T-helper 22 cell (primary cell): ENCODE data around the gene TMBIM6.
A peak's percentile ranks its signal among the peaks of the same experiment; 100 is the strongest.
"Not testable (repeated sequence)": the region's sequence is repeated elsewhere in the genome, so short reads cannot be mapped to it uniquely, and the experiment has no call there.

Experiments
- DNase-seq: peaks from one replicate; pipeline ENCODE4 v3.0.0-alpha.2; 2020; ENCODE audit warnings: low read depth

The TMBIM6 gene

GRCh38 chr12:49777341-49777740 is 36.0 kb downstream of the TMBIM6 start:
- DNase-seq = no peak

- peak; percentile 42 for DNase-seq
These were observed 36.7 kb downstream of the TMBIM6 start for GRCh38 chr12:49777800-49778748.

GRCh38 chr12:49779581-49779980 is 38.2 kb downstream of the TMBIM6 start:
- no peak for DNase-seq

DNA sequence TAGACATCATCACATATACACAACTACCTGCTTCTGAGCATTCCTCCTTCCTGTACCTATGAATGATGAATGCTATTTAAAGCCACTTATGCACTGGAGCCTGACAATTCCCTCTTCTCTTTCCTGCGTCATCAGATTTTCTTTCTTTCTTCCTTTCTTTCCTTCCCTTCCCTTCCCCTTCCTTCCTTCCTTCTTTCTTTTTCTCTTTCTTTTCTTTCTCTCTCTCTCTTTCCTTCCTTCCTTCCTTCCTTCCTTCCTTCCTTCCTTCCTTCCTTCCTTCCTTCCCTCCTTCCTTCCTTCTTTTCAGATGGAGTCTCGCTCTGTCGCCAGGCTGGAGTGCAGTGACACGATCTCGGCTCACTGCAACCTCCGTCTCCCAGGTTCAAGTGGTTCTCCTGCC is 39.6 kb downstream of the TMBIM6 start:
- DNase-seq = not testable (repeated sequence)

DNA sequence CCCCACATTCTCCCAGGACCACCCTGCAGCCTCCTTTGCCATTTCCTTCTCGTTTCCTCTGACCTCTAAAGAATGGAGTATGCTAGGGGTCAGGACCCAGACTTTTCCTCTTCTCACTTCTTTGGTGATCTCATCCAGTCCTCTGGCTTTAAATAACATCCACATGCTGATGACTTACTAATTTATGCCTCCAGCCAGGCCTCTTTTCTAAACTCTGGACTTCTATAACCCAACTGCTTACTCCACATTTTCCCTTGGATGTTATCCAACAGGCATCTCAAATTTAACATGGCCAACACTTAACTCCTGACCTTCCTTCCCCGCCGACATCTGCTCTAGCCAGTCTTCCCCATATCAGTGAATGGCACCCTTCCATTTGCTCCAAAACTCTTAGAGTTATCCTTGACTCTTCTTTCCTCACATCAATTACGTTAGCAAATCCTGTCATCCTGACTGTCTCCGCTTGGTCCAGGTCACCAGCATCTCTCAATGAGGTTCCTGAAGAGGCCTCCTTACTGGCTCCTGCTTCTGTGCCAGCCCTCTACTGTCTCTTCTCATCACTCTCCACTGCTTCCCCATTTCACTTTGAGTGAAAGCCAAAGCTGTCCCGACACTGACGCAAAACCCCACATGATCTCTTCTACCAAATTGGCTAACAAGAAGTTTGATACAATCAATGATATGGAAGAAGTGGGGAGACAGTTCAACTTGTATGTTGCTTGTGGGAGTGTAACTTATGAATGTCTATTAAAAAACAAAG is 42.7 kb downstream of the TMBIM6 start:
- no peak for DNase-seq

DNA sequence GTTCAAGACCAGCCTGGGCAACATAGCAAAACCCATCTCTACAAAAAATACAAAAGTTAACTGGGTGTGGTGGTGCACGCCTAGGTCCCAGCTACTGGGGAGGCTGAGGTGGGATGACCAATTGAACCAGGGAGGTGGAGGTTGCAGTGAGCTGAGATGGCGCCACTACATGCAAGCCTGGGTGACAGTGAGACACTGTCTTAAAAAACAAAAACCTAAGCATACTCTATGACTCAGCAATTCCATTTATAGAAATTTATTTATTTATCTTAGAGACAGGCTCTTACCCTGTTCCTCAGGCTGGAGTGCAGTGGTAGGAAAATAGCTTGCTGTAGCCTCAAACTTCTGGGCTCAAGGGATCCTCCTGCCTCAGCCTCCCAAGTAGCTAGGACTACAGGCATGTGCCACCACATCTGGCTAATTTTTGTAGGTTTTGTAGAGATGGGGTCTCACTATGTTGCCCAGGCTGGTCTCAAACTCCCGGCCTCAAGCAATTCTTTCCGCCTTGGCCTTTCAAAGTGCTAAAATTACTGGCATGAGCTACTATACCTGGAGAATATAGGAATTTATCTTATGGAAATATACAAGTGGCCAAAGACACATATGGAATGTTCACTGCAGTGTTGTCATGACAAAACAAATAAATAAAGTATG is 43.5 kb downstream of the TMBIM6 start:
- no peak for DNase-seq

DNA sequence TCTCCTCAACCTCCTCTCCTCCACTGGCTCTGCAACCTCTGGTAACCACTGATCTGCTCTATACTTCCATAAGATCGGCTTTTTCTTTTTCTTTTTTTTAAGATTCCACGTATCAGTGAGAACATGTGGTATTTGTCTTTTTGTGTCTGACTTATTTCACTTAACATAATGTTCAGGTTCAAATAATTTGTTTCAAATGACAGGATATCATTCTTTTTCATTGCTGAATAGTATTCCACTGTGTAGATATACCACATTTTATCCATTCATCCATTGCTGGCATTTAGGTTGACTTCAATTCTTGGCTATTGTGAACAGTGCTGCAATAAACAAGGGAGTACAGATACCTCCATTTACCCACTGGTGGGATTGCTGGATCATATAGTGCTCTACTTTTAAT is 46.3 kb downstream of the TMBIM6 start:
- no peak for DNase-seq

DNA sequence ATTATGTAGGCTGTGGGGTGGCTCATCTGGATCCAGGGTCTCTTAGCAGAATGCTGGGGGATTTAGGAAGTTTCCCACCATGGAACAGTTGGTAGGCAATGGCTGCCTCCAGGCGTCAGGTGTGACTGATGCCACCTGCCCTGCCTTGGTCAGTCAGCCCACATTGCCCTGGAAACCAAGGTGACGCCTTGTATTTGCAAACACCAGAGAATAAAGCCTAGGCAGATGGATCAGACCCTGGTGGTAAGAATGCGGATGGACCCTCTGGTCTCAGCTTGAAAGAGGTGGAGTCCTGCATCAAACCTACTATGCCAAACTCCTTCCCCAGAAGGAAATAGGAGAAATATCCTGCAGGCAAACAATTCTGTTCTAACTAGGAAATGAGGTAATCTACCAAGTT is 48.6 kb downstream of the TMBIM6 start:
- no peak for DNase-seq

- no peak for DNase-seq
These were observed 49.6 kb downstream of the TMBIM6 start for GRCh38 chr12:49790741-49791555.

GRCh38 chr12:49791700-49792099 is 50.3 kb downstream of the TMBIM6 start:
- no peak for DNase-seq

DNA sequence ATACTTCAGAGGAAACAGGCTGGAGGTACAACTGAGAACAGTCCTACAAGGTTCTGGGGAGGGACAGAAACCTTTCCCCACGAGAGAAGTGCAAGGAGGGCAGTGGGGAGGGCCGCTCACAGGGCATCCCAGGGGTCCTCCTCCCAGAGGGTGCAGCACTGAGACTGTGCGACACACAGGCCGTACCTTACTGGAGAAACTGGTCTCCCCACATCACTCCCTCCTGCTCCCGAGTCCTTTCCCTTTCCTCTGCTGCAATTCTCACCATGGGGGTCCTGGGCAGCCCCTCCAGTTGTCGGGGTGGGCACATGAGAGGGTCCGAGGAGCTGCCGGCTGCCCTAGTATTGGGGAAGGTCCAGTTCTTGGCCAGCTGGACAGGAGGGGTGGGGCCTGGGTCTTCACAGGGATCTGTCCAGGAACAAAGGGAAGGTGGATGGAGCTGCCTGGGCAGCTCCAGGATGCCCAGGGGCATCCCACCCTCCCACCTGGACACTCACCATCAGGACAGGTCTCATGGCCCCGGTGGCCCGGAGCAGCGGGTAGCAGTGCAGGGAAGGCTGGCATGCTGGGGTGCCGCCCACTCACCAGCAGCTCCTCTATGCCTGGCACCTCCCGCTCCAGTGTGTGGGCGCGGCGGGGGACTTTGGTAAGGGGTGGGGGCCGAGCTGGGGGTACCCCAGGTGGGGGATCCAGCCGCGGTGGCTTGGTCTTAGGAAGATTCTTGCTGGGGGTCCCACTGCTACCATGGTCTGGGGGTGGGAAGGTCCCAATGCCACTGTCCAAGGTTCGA is 51.0 kb downstream of the TMBIM6 start:
- no peak for DNase-seq

- DNase-seq = no peak
These were observed 51.7 kb downstream of the TMBIM6 start for GRCh38 chr12:49792976-49793580.

DNA sequence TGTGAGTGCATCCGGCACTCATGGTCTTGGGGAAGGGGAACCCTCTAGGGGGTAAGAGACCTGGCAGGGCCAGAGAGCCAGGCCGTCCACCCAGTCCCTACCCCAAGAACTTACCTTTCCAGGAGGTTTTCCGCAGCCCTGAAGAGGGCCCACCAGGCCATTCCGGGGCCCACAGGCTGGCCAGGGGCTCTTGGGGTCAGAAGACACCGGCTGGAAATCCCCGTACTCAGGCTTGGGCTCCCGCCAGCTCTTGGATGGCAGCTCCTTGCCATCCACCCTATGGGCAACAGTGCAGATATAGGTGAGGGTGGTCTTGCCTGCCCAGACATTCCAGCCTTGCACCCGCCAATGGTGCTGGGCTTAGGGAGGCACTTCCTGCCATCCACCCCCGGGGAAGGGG is 52.3 kb downstream of the TMBIM6 start:
- no peak for DNase-seq

DNA sequence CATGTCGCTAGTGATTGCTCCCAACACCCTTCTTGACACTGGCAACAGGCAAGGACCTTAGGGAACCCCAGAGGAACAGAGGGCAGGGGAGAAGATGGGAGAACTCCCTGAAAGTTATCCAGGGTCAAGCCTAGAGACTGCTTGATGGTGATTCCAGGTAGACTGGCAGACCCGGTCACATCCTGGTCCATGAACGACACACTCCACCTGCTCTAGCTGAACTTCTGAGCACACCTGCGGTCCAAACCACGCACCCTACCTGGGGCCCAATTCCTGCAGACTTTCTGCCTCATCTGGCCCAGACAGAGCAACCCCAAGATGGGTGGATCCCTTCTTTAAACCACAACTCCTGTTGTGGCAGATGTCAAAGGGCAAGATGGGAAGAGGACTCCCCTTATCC is 52.7 kb downstream of the TMBIM6 start:
- no peak for DNase-seq

DNA sequence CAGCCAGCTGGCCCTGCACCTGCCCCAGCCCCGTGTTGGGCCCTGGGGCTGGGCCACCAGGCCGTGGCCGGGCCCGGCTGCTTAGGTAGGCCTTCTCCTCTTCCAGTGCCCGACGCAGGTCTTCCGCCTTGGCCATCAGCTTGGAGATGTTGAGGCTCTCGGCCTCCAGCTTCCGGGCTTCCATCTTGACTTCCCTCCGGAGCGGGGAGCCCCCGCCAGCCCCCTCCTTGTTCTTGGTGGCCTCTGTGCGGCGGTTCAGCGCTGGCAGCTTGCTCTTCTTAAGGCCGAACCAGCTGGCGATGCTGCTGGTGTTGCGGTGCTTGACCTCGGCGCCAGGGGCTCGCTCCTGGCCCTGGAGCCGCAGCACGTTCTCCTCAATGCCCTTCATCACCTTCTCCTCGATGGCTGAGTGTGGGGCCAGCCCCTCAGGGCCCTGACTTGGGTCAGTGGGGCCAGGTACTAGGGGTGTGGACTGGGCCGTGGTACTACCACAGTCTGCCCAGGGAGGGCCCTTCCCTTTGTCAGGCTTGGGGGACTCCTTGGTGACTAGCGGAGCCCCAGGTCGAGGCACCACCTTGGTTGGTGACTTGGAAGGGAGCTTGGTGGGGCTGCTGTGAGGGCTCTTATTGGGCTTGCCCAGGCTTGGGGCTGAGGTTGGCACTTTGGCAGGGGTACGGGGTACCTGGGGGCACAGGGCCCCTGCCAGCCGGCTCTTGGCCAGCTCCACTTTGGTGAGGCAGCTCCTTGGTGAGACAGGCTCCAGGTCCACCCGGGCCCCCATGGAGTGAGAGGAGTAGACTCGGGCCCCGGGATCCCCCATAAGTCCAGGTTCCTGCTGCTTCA is 53.7 kb downstream of the TMBIM6 start:
- DNase-seq = no peak

DNA sequence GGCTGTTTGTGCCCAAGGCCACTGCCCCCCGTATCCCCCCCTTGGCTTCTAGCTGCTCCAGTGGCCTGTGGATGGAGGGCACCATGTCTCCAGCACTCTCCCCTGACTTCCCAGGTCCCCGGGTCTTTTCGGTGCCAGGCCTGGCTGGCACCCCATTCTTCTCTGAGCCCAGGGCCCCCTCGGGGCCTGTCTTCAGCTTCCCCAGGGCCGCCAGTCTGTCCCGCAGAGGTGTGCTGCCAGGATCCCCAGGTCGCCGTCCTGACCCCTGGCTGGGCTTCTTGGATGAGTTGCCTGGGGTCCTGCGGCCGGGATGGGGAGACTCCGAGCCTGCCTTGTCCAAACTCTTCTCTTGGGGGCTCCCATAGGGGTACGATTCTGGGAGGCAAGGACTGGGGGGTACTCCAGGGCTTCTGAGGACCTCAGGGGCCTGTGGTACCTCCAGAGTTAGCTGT is 54.3 kb downstream of the TMBIM6 start:
- DNase-seq = no peak

- no peak for DNase-seq
These were observed 54.8 kb downstream of the TMBIM6 start for GRCh38 chr12:49796155-49796554.

DNA sequence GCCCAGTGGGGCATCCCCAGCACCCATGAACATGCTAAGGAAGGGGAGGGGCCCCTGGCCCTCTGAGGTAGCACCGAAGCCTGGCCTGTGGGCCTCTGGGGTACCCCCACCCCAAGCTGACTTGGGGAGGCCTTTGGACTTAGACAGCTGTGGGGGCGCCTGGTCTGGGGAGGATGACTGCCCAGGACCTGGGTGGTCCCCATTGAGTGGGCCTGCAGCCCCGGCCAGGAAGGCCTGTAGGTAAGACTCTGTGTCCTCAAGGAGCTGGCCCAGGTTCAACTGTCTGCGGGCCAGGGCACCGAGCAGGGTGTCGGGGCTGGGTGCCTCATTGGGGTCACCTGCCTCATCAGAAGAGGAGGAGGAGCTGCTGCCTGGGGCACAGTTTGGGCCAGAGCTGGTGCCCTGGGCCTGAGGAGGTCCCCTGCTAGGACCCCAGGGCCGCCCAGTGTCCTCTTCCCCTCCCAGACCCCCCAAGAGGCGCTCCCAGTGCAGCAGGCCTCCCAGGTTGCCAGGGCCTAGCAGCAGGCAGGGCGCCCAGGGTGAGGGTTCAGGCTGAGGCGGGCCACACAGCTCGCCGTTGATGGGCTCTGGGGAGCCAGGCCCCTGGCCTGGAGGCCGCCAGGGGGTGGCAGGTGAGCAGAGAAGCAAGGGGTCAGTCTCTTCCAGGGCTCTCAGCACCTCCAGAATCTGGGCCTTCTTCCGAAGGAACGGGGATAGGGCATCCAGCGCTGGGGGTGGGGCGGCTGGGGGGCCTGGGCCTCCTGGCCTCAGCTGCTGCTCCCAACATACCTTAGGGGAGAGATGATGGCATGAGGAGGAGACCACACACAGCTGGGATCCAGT is 55.5 kb downstream of the TMBIM6 start:
- DNase-seq = no peak

- DNase-seq = no peak
These were observed 56.1 kb downstream of the TMBIM6 start for GRCh38 chr12:49797449-49797776.
